C4-2B (cell line): ENCODE data around the gene FTH1.

Source experiments
- ZFX ChIP-seq: fragments of 450-650 bp; IDR thresholded peaks from 2 replicates; pipeline ENCODE4 v1.6.1; 2017
- TF ChIP-seq, protein P1 (sequence below): fragments of 450-650 bp; conservative IDR thresholded peaks from 2 replicates; pipeline ENCODE4 v1.5.1; 2017; ENCODE audit warnings: mild to moderate bottlenecking

GRCh38 chr11:61945191-61945590 lies 22.2 kb downstream of the FTH1 start:
- TF ChIP-seq, protein P1, sequence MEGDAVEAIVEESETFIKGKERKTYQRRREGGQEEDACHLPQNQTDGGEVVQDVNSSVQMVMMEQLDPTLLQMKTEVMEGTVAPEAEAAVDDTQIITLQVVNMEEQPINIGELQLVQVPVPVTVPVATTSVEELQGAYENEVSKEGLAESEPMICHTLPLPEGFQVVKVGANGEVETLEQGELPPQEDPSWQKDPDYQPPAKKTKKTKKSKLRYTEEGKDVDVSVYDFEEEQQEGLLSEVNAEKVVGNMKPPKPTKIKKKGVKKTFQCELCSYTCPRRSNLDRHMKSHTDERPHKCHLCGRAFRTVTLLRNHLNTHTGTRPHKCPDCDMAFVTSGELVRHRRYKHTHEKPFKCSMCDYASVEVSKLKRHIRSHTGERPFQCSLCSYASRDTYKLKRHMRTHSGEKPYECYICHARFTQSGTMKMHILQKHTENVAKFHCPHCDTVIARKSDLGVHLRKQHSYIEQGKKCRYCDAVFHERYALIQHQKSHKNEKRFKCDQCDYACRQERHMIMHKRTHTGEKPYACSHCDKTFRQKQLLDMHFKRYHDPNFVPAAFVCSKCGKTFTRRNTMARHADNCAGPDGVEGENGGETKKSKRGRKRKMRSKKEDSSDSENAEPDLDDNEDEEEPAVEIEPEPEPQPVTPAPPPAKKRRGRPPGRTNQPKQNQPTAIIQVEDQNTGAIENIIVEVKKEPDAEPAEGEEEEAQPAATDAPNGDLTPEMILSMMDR = no peak
- TF ChIP-seq ZFX = no peak
